Panc1 (cell line): ENCODE results near the gene TMEM187.

Source experiments
- POLR2AphosphoS5 ChIP-seq: IDR thresholded peaks from 2 replicates; pipeline ENCODE4 v1.6.1; 2012; ENCODE audit warnings: mild to moderate bottlenecking, low read depth, low read length, moderate library complexity
- TF ChIP-seq, protein P1 (sequence below): fragments of 450-650 bp; IDR thresholded peaks from 2 replicates; pipeline ENCODE4 v1.5.1; 2017; ENCODE audit warnings: mild to moderate bottlenecking
- TF ChIP-seq, protein P2 (sequence below), 2 experiments: IDR thresholded peaks; 2 replicates each; pipeline ENCODE4 v1.6.1; 2011 to 2012; ENCODE audit warnings: low read depth in 2 of 2, control low read depth in 1 of 2, low read length in 1 of 2, mild to moderate bottlenecking in 1 of 2, moderate library complexity in 1 of 2; ENCODE audit not compliant: insufficient read depth in 1 of 2

DNA sequence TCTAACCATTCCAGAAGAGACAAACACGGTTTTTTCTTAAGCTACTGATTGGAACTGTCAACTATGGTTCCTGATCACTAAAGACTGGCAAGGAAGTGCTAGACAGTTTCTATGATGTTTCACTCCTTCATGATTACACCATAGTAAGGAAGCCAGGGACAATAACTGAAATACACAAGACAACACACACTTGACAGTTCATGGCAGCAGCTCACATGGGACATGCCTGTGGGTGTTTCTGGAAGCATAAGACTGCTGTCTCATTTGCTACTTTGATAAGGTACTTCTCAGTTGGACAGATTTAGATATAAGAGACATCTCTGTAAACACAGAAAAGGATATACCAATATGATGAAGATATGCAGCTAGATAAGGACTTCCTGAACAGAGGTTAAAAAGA lies 55.4 kb downstream of the TMEM187 start:
- TF ChIP-seq, protein P1, sequence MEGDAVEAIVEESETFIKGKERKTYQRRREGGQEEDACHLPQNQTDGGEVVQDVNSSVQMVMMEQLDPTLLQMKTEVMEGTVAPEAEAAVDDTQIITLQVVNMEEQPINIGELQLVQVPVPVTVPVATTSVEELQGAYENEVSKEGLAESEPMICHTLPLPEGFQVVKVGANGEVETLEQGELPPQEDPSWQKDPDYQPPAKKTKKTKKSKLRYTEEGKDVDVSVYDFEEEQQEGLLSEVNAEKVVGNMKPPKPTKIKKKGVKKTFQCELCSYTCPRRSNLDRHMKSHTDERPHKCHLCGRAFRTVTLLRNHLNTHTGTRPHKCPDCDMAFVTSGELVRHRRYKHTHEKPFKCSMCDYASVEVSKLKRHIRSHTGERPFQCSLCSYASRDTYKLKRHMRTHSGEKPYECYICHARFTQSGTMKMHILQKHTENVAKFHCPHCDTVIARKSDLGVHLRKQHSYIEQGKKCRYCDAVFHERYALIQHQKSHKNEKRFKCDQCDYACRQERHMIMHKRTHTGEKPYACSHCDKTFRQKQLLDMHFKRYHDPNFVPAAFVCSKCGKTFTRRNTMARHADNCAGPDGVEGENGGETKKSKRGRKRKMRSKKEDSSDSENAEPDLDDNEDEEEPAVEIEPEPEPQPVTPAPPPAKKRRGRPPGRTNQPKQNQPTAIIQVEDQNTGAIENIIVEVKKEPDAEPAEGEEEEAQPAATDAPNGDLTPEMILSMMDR: no peak
- no peak for TF ChIP-seq POLR2AphosphoS5
- TF ChIP-seq, protein P2, sequence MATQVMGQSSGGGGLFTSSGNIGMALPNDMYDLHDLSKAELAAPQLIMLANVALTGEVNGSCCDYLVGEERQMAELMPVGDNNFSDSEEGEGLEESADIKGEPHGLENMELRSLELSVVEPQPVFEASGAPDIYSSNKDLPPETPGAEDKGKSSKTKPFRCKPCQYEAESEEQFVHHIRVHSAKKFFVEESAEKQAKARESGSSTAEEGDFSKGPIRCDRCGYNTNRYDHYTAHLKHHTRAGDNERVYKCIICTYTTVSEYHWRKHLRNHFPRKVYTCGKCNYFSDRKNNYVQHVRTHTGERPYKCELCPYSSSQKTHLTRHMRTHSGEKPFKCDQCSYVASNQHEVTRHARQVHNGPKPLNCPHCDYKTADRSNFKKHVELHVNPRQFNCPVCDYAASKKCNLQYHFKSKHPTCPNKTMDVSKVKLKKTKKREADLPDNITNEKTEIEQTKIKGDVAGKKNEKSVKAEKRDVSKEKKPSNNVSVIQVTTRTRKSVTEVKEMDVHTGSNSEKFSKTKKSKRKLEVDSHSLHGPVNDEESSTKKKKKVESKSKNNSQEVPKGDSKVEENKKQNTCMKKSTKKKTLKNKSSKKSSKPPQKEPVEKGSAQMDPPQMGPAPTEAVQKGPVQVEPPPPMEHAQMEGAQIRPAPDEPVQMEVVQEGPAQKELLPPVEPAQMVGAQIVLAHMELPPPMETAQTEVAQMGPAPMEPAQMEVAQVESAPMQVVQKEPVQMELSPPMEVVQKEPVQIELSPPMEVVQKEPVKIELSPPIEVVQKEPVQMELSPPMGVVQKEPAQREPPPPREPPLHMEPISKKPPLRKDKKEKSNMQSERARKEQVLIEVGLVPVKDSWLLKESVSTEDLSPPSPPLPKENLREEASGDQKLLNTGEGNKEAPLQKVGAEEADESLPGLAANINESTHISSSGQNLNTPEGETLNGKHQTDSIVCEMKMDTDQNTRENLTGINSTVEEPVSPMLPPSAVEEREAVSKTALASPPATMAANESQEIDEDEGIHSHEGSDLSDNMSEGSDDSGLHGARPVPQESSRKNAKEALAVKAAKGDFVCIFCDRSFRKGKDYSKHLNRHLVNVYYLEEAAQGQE (IDR thresholded peaks at IDR 0.05; ENCODE audit: insufficient read depth in 1 of 2, low read depth in 2 of 2, low read length in 1 of 2): no peak
